Measurements from ENCODE around the gene NFKBIB. TPM values are rescaled to one million over a fixed set of nuclear protein-coding genes. Genes with fewer than 3 reads are reported as not detected.

NFKBIB gene
- total RNA-seq, result 23.1 TPM
- long read RNA-seq, transcript NFKBIB-204 (5 exons, 1,929 nt), result major isoform, 15 of 36 reads
- long read RNA-seq, transcript NFKBIB-201 (6 exons, 1,159 nt), result minor isoform, 10 of 36 reads
- long read RNA-seq, partial matches to known transcripts, result 4 of 36 reads
- long read RNA-seq, other reads (novel, unspliced or antisense), result 7 of 36 reads

GRCh38 chr19:38899447-38900201 lies at the start of gene NFKBIB, which contains the start of gene SIRT2:
NFKBIB (plus strand) TSS chr19:38899969; CDS start chr19:38900033, 64 bp downstream.
SIRT2 (minus strand) TSS chr19:38899618; CDS start chr19:38899521, 97 bp downstream.
- DNase-seq, result peak; percentile 100
- H3K4me1 ChIP-seq, result peaks cover 26% of the 10 kb centered on the region
- no peaks in the 10 kb centered on the region for H3K27me3 ChIP-seq (ENCODE audit: low read depth)
- peaks cover 6% of the 10 kb centered on the region for H3K36me3 ChIP-seq
- H3K9me3 ChIP-seq, result no peaks in the 10 kb centered on the region
- H3K4me3 ChIP-seq, result peak within 1 kb of the TSS; percentile 74
- no peak for TF ChIP-seq CTCF (IDR thresholded peaks at IDR 0.05)
- intact Hi-C loops (cut with DNase I), result no loop called here
- ATAC-seq, result peak; percentile 97 to 98
- peak within 1 kb of the TSS; percentile 91 for H3K27ac ChIP-seq

DNA sequence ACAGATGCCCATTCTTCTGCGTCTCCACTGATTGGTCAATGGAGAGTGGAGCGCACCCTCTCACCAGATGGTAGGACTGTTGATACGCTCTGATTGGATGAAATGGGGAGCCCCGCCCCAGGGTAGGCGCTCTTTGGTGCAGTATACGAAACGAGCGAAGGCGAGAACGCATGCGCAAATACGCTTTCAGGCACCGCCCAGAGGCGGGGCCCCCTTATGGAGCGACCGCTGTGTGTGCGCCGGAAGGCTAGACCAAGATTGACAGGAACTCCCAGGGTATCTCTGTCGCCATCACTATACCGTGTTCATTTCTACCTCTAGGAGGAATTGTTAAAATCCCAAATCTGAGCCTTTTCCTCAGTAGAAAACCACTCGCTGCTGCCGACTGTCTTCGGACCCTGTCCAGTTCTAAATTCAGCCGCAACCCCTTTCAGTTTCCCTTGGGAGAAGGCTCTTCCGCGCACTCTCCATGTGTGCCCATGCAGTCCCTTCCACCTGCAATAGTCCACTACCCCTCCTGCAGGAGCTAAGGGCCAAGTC lies 49.3 kb upstream of the NFKBIB start:
- Histone ChIP-seq H3K36me3 (peaks cover 30% of the 10 kb centered on the region), H3K4me3 (peak overlapping the region; percentile 83), H3K9me3 (no peaks in the 10 kb centered on the region), H3K27ac (peak overlapping the region; percentile 100), H3K27me3 (ENCODE audit: low read depth) (no peaks in the 10 kb centered on the region), H3K4me1 (peaks cover 38% of the 10 kb centered on the region)
- ATAC-seq, result peak; percentile 88 to 92
- peak; percentile 32 for TF ChIP-seq CTCF (IDR thresholded peaks at IDR 0.05)
- DNase-seq, result no peak
- intact Hi-C loops (cut with DNase I), result no loop called here

- no peaks in the 10 kb centered on the region for H3K9me3 ChIP-seq
- H3K4me1 ChIP-seq, result peaks cover 32% of the 10 kb centered on the region
- ATAC-seq, result no peak
- intact Hi-C loops (cut with DNase I), result no loop called here
- peak overlapping the region; percentile 98 for H3K27ac ChIP-seq
- peak overlapping the region; percentile 74 for H3K4me3 ChIP-seq
- DNase-seq, result peak; percentile 61
- H3K36me3 ChIP-seq, result peaks cover 25% of the 10 kb centered on the region
- no peak for TF ChIP-seq CTCF (IDR thresholded peaks at IDR 0.05)
- H3K27me3 ChIP-seq (ENCODE audit: low read depth), result no peaks in the 10 kb centered on the region
Observed at GRCh38 chr19:38850976-38851621, 48.7 kb upstream of the NFKBIB start.

- no peaks in the 10 kb centered on the region for H3K9me3 ChIP-seq
- intact Hi-C loops (cut with DNase I), result no loop called here
- peak overlapping the region; percentile 74 for H3K4me3 ChIP-seq
- no peaks in the 10 kb centered on the region for H3K27me3 ChIP-seq (ENCODE audit: low read depth)
- H3K4me1 ChIP-seq, result peaks cover 28% of the 10 kb centered on the region
- H3K27ac ChIP-seq, result peak overlapping the region; percentile 98
- peak; percentile 66 to 75 for ATAC-seq
- H3K36me3 ChIP-seq, result peaks cover 18% of the 10 kb centered on the region
- peak; percentile 96 for DNase-seq
- no peak for TF ChIP-seq CTCF (IDR thresholded peaks at IDR 0.05)
Observed at GRCh38 chr19:38851622-38852230, 48.0 kb upstream of the NFKBIB start.

Measured in lower lobe of right lung (tissue), 2 donors.